Measurements from ENCODE around the gene DNAAF3.

DNAAF3 gene

DNA sequence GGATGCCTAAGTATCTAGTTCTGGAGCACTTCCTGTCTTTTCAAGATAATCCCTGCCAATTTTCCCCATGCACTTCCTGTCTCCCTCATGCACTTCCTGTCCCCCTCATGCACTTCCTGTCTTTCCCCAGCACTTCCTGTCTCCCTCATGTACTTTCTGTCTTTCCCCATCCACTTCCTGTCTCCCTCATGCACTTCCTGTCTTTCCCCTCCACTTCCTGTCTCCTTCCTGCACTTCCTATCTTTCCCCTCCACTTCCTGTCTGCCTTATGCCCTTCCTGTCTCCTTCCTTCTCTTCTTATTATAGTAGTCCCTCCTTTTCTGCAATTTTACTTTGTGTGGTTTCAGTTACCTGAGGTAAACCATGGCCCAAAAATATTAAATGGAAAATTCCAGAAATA, 14.4 kb downstream of the DNAAF3 start:
- no peak for DNase-seq

GRCh38 chr19:55149078-55150003, 17.1 kb downstream of the DNAAF3 start, which contains the start of gene TNNT1:
TNNT1 (minus strand) TSS chr19:55149206; CDS start chr19:55147157, 2,049 bp downstream.
- DNase-seq, result no peak

DNA sequence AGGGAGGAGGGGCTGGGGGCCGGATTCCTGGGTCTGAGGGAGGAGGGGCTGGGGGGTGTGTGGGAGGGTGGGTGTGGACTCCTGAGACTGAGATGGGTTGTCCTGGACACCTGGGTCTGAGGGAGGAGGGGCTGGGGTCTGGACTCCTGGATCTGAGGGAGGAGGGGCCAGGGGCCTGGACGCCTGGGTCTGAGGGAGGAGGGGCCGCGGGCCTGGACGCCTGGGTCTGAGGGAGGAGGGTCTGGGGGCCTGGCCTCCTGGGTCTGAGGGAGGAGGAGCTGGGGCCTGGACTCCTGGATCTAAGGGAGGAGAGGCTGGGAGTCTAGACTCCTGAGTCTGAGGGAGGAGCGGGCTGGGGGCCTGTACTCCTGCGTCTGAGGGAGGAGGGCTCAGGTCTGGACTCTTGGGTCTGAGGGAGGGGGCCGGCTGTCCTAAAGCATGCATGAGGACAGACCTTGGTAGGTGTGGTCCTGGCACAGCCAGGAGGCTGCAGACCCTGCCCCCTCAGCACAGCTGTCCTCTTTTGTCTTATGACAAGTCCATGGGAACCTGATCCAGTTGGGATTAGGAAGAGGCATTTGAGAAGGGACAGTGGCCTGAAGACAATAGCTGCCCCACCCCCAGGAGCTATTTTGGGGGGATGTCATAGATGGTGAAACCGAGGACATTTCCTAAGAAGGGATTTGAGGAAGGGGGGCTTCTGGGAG, 18.7 kb downstream of the DNAAF3 start:
- no peak for DNase-seq

DNA sequence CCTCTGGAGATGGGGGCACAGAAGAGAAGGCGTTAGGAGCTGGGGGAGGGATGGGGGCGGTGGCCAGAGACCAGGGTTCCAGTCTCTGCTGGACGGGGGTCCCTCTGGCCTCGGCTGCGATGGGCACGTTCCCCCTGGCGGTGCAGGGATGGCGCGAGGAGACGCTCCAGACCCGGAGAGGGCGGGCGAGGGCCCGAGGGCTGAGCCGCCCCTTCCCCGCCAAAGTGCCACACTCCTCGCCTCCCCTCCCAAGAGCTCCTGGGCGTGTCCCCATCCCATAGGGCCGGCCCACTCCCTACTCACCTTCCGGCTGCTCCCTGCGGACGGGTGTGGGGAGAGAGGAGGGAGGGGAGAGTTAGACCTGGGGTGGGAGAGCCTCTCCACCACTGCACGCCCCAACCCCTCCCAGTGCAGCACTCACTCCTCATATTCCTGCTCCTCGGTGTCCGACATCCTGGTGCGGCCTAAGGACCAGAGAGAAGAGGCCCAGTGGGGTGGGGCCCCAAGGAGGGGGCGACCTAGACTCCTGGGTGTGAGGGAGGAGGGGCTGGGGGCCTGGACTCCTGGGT, 19.6 kb downstream of the DNAAF3 start:
- no peak for DNase-seq

DNA sequence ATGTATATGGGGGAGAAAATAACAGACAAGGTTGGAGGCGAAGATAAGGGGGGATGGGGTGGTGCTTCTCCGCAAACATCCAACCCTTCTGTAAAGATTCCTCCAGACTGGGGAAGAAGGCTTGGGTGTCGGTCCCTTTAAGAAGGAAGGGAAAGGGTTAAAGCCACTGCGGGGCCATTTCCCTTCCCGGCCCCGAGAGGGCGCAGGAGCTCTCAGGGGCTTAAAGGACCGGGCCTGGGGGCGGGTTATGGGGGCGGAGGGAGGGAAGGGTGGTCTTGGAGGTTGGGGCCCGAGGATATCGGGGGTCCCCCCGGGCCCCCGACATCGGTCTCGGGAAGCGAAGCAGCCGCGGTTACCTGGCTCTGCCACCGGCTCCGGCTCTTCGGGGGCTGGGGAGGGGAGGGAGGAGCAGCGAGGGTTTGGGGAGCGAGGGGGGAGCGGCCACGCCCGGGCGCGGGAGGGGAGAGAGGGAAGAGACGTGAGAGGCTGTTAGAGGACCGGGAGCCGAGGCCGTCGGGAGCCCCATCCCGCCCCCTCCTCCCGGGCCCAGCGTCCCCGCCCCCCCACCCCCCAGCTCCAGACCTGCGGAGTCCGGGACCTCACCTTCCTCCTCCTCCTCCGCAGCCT, 20.2 kb downstream of the DNAAF3 start:
- DNase-seq, result no peak

- no peak for DNase-seq
Measured at GRCh38 chr19:55145232-55145631, 21.2 kb downstream of the DNAAF3 start.

DNA sequence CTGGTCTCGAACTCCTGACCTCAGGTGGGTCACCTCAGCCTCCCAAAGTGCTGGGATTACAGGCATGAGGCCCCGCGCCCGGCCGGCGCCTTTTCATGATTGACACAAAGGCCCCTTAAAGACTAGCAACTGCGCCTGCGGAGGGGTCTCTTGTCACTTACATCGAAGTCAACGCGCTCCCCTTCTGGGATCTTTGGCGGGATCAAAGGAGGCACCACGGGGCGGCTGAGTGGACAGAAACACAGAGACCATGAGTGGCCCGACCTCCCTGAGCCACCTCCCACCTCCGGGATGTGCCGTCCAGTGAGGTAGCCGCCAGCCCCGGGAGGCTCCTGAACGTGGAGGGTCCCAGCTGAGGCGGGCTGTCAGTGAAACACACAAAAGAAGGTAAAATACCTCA, 24.7 kb downstream of the DNAAF3 start:
- no peak for DNase-seq

- no peak for DNase-seq
Measured at GRCh38 chr19:55137915-55138314, 28.5 kb downstream of the DNAAF3 start.

DNA sequence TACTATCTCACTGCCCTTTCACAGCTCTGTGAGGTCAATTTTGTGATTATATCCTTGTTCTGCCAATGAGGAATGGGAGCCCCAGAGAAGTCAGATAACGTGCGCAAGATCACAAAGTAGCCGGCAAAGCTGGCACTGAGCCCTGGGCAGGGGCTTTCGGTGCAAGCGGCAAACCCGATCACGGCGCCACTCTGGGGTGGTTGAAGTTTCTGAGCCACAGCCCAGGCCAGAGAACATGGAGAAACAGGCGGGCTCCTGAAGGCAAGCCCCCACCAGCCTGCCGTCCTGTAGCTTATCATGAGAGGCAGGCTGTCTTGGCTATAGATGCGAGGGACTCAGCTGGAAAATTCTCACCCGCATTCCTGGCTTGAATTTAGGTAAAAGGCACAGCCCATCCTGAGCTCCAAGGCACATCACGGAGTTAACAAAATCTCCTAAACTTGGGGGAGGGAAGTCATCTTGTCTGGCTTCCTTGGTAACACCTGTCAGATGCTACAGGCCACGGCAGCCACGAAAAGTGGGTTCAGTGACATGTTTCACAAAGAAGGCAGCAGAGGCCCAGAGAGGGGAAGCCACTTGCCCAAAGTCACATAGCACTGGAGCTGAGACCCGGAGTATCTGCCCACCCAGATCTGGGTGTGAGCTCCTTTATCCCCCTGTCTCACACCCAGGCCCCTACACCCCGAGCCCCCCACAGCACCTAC, 29.9 kb downstream of the DNAAF3 start:
- DNase-seq, result no peak

DNA sequence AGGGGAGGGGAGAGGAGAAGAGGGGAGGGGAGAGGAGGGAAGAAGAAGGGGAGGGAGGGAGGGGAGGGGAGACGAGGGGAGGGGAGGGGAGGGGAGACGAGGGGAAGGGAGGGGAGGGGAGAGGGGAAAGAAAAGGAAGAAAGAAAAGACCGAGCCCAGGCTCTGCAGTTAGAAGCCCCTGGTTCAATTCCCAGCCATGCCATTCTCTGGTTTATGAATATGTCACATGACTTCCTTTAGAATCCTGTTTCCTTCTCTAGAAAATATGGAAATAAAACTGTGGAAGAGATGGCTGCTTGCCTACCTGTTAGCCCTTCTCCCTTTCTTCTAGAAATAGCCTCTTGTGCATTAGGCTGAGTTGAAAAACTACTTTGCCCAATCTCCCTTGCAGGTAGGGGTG, 31.7 kb downstream of the DNAAF3 start:
- DNase-seq, result no peak

DNA sequence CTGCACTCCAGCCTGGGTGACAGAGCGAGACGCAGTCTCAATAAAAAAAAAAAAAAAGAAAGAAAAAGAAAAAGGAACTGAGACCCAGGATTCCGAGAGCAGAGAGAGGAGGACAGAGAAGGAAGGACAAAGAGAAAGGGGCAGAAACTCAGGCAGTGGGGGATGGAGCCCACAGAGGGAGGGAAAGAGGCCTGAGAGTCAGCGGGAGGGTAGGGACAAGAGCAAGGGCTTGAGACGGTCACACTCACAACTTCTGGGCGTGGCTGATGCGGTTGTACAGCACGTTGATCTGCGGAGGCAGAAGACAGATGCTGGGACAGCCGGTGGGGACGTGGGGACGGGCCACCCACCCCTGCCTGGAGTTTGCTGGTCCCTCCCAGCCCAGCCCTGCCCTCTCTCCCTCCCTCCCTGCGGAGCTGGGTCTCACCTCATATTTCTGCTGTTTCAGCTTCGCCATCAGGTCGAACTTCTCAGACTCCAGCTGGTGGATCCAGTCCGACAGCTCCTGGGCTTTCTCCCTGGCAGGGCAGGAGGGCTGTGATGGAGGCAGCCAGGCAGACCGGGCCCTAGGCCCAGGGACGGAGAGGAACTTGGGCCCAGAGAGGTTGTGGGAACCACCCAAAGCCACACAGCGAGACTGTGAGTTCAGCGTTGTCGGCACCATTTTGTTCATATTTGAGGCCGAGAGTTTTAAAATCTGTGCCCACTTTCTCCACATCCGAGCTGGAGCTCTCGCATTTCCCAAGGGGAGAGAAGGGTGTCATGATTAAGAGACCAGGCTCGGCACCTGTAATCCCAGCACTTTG, 32.6 kb downstream of the DNAAF3 start:
- DNase-seq, result no peak

GRCh38 chr19:55132453-55133129, 33.8 kb downstream of the DNAAF3 start:
- no peak for DNase-seq

DNA sequence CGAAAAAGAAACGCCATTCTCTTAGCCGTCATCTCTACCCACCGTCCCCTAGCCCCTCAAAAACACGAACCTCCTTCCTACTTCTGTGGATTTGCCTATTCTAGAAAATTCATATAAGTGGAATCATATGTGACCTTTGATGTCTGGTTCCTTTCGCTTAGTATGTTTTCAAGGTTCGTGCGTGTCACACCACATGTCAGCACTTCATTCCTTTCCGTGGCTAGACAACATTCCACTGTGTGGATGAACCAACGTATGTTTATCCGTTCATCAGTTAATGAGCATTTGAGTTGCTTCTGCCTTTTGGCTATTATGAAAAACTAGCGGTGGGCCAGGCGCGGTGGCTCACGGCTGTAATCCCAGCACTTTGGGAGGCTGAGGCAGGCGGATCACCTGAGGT, 35.0 kb downstream of the DNAAF3 start:
- no peak for DNase-seq

DNA sequence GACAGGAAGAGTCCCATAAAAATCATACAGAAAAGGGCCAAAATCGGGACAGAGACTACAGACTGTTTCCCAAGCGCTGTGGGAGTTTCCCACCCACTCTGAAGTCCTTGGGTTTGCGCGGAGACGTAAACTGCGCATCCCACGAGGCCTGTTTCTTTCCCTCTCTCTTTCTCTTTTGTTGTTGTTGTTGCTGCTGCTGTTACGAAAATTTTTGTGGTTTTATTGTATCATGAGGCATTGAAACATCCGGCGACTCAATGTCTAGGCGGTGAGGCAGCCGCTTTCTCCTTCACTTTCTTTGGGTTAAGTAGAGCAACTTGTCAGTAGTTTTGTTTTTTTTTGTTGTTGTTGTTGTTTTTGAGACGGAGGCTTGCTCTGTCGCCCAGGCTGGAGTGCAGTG, 47.4 kb downstream of the DNAAF3 start:
- no peak for DNase-seq

GRCh38 chr19:55118401-55118991, 47.9 kb downstream of the DNAAF3 start:
- DNase-seq, result no peak

GRCh38 chr19:55117663-55118391, 48.6 kb downstream of the DNAAF3 start:
- peak; percentile 83 for DNase-seq

DNA sequence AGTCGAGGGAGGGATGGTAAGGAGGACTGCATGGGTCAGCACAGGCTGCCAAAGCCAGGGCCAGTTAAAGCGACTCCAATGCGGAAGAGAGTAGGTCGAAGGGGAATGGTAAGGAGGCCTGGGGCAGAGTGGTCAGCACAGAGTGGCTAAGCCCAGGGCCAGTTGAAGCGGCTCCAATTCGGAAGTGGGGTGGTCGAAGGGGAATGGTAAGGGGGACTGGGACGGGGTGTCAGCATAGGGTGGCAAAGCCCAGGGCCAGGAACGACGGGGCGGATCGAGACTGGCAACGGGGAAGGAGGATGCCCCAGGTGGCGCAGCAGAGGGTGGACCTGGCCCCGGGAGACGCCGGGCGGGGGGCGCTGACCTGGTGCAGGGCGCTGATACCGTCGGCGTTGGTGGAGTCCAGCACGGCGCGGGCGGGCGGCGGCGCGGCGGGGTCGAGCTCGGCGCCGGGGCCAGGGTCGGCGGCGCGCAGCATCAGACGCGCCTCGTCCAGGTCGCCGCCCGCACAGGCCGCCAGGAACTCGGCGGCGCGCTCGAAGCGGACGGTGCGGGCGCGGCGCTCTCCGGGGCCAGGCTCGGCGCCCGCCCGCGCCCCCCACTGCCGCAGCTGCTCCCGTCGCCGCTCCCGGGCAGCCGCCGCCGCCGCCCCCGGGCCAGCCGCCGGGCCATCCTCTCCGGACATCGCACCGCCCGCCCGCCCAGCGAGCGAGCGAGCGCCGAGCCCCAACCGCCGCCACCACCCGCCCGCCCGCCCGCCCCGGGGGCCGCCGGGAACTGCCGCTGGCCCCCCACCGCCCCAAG, 49.4 kb downstream of the DNAAF3 start, which contains the start of gene PPP1R12C:
TSS of gene PPP1R12C (minus strand) at position 779 of the 804 bp plus-strand sequence. CDS start at position 685, 94 bp downstream.
- no peak for DNase-seq

GRCh38 chr19:55116232-55116858, 50.1 kb downstream of the DNAAF3 start:
- DNase-seq, result no peak

Measured in GOT3 (cell line).